Measurements from ENCODE around the gene RASAL2. TPM values are rescaled to one million over a fixed set of nuclear protein-coding genes. Genes with fewer than 3 reads are reported as not detected.
A peak's percentile ranks its signal among the peaks of the same experiment; 100 is the strongest.

Gene RASAL2
- total RNA-seq, 1 experiment from 2014 or later: not detected

DNA sequence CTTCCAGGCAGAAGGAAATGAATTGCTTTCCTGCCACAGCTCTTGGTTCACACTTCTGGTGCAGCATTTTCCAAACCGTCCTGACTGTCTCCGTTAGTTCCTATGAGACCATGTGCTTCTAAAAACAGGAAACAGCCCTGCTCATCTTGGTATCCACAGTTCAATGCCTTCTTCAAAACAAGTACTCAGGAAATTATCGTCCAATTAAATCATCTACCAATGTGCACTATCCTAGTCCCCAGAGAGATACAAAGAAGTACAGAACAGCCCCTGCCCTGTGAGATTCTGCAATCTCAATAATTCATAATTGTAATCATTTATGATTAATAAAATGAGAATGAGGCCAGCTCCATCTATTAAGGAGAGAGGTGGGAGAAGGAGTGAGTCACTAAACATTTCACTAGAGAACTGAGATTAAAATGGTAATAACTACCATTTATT is 391.7 kb downstream of the RASAL2 start:
- Histone ChIP-seq H3K27ac (ENCODE audit: low read length) (no peak overlapping the region), H3K4me2 (ENCODE audit: low read depth, low read length, poor library complexity, severe bottlenecking) (no peak overlapping the region)
- DNase-seq: no peak

DNA sequence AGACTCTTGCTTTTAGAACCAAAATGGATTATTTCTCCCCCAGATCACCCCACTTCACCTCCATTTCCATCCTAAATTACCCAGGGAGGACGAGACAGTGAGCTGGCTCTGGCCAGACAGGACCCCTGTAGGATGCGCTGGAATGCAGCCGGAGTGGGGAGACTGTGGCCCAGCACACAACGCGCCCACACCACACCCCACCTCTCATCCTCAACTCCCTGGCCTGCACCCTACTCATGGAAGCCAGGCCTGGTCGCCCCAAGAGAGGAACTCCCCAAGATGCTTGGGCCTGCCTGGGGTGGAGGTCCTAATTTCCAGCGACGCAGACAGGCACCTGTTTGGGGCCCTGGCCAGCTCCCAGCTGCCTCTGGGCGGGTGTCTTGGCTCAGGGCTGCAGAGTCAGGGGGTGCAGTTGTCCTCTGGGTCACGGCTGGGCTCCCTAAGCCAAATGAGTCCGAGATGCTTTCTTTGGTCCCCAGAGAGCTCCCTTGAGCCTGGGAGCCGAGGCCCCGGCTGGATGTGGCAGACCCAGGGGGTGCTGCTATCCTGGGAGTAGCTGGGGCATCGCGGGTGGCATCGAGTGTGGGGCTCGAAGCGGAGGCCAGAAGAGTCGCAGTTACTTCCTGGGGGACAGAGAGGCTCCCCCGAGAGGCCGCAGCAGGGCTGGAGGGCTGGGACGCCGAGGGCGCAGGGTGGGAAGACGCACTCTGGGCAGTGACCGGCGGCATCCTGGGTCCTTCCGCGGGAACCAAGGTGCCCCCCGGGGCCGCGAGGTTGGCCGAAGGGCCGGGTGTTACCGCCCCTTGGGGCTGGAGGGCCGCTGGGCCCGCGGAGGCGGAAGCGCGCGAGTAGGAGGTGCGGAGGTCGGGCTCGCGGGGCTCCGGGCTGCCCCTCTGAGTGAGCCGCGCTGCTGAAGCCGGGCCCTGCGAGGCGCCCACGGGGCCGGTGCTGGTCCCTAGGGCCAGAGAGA is 392.5 kb downstream of the RASAL2 start:
- no peaks in the 10 kb centered on the region for H3K36me3 ChIP-seq (ENCODE audit: insufficient read depth, low read length)
- peak overlapping the region; percentile 33; the same call in 1 of the 2 replicates for H3K4me3 ChIP-seq (ENCODE audit: low read length)
- H2AFZ ChIP-seq (ENCODE audit: low read length): peak overlapping the region; percentile 44; the same call in 1 of the 2 replicates
- peak overlapping the region; percentile 51 for H3K9ac ChIP-seq (ENCODE audit: low read length)
- H3K9me3 ChIP-seq (ENCODE audit: low read length): no peaks in the 10 kb centered on the region
- no peaks in the 10 kb centered on the region for H3K27me3 ChIP-seq (ENCODE audit: low read length)
- no peak overlapping the region for H3K27ac ChIP-seq (ENCODE audit: low read length)
- DNase-seq: no peak
- no peaks in the 10 kb centered on the region for H4K20me1 ChIP-seq (ENCODE audit: insufficient read depth, low read depth, low read length)
- H3K4me2 ChIP-seq (ENCODE audit: low read depth, low read length, poor library complexity, severe bottlenecking): peak overlapping the region; percentile 42
- peaks cover 9% of the 10 kb centered on the region for H3K4me1 ChIP-seq (ENCODE audit: low read length)
- no peaks in the 10 kb centered on the region for H3K9me2 ChIP-seq (replicated peaks; ENCODE audit: insufficient read depth, low read length)
- H3K79me2 ChIP-seq (ENCODE audit: low read length): no peaks in the 10 kb centered on the region

More for the DNA sequence above, 391.7 kb downstream of the RASAL2 start:
- no peak overlapping the region for H3K4me3 ChIP-seq (ENCODE audit: low read length)
- H3K27me3 ChIP-seq (ENCODE audit: low read length): no peaks in the 10 kb centered on the region
- no peaks in the 10 kb centered on the region for H3K36me3 ChIP-seq (ENCODE audit: insufficient read depth, low read length)
- no peaks in the 10 kb centered on the region for H3K9me3 ChIP-seq (ENCODE audit: low read length)
- peaks cover 9% of the 10 kb centered on the region for H3K4me1 ChIP-seq (ENCODE audit: low read length)
- H3K9ac ChIP-seq (ENCODE audit: low read length): no peak overlapping the region
- no peak overlapping the region for H2AFZ ChIP-seq (ENCODE audit: low read length)
- H3K9me2 ChIP-seq (replicated peaks; ENCODE audit: insufficient read depth, low read length): no peaks in the 10 kb centered on the region
- H3K79me2 ChIP-seq (ENCODE audit: low read length): no peaks in the 10 kb centered on the region
- H4K20me1 ChIP-seq (ENCODE audit: insufficient read depth, low read depth, low read length): no peaks in the 10 kb centered on the region

DNA sequence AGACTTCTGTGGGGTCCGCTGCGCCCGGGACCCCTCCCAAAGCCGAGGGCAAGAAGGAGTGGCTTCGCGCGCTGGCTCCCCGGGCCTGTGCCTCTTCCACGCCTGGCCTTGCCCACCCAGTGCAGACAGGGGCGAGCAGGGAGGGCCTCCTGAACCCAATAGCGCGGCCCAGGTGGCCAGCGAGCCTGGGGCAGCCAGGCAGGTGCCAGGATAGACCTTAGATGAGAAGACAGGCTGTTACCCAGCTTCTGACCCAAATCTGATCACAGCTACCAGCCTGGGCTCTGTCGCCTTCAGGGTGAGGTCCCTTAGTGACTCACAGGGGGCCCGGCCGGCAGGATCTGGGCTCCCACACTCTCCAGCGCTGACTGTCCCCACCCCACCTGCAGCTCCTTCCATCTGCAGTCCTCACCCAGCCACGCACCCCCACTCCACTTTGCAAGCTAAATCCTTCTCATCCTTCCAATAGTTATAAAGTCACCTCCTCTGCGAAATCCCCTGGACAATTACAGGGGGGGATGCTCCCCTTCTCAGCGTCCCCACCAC is 393.2 kb downstream of the RASAL2 start:
- no peaks in the 10 kb centered on the region for H4K20me1 ChIP-seq (ENCODE audit: insufficient read depth, low read depth, low read length)
- no peaks in the 10 kb centered on the region for H3K27me3 ChIP-seq (ENCODE audit: low read length)
- H3K4me1 ChIP-seq (ENCODE audit: low read length): peaks cover 9% of the 10 kb centered on the region
- no peaks in the 10 kb centered on the region for H3K36me3 ChIP-seq (ENCODE audit: insufficient read depth, low read length)
- H2AFZ ChIP-seq (ENCODE audit: low read length): peak overlapping the region; percentile 44; the same call in 1 of the 2 replicates
- no peak for DNase-seq
- H3K9ac ChIP-seq (ENCODE audit: low read length): peak overlapping the region; percentile 51
- H3K9me3 ChIP-seq (ENCODE audit: low read length): no peaks in the 10 kb centered on the region
- no peaks in the 10 kb centered on the region for H3K9me2 ChIP-seq (replicated peaks; ENCODE audit: insufficient read depth, low read length)
- no peak overlapping the region for H3K27ac ChIP-seq (ENCODE audit: low read length)
- peak overlapping the region; percentile 42 for H3K4me2 ChIP-seq (ENCODE audit: low read depth, low read length, poor library complexity, severe bottlenecking)
- no peaks in the 10 kb centered on the region for H3K79me2 ChIP-seq (ENCODE audit: low read length)
- peak overlapping the region; percentile 33; the same call in 1 of the 2 replicates for H3K4me3 ChIP-seq (ENCODE audit: low read length)

DNA sequence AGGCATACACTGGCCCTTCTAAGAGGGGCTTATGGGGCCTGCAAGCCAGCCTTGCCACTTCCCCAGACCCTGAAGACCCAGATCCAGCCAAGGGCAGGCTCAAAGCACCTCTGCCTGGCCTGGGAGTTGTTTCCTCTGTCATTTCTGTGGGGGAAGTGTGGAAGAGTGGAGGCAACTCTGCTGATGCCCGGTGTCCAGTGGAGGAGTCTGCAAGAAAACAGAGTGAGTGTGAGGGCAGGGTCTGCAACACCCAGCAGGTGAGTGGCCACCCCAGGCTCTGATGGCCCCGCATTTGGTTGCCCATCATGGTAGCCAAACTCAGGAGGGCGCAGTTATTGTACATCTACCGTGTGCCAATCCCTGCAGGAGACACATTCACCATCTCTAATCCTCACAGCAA is 394.5 kb downstream of the RASAL2 start:
- Histone ChIP-seq H3K27ac (ENCODE audit: low read length) (no peak overlapping the region), H2AFZ (ENCODE audit: low read length) (no peak overlapping the region), H3K36me3 (ENCODE audit: insufficient read depth, low read length) (no peaks in the 10 kb centered on the region), H4K20me1 (ENCODE audit: insufficient read depth, low read depth, low read length) (no peaks in the 10 kb centered on the region), H3K4me3 (ENCODE audit: low read length) (no peak overlapping the region), H3K79me2 (ENCODE audit: low read length) (no peaks in the 10 kb centered on the region), H3K4me1 (ENCODE audit: low read length) (peaks cover 9% of the 10 kb centered on the region), H3K4me2 (ENCODE audit: low read depth, low read length, poor library complexity, severe bottlenecking) (no peak overlapping the region), H3K9ac (ENCODE audit: low read length) (no peak overlapping the region), H3K9me3 (ENCODE audit: low read length) (no peaks in the 10 kb centered on the region), H3K9me2 (replicated peaks; ENCODE audit: insufficient read depth, low read length) (no peaks in the 10 kb centered on the region), H3K27me3 (ENCODE audit: low read length) (no peaks in the 10 kb centered on the region)
- no peak for DNase-seq

DNA sequence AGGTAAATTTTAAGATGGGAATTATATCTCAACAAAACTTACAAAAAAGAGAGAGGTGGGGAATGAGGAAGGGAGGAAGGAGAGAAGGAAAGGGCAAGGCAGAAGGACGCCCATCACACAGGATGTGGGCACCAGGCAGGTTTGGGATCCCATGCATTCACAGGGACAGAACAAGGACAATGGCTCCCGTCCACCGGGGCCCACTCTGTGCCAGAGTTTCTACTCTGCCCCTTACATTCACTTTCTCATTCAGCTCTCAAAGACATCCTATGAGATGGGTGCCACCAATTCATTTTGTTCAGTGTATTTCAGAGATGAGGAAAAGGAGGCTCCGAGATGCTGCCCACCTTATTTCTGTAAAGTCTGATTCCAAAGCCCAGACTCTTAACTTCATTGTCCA is 395.5 kb downstream of the RASAL2 start:
- no peaks in the 10 kb centered on the region for H3K9me3 ChIP-seq (ENCODE audit: low read length)
- no peak overlapping the region for H2AFZ ChIP-seq (ENCODE audit: low read length)
- DNase-seq: no peak

DNA sequence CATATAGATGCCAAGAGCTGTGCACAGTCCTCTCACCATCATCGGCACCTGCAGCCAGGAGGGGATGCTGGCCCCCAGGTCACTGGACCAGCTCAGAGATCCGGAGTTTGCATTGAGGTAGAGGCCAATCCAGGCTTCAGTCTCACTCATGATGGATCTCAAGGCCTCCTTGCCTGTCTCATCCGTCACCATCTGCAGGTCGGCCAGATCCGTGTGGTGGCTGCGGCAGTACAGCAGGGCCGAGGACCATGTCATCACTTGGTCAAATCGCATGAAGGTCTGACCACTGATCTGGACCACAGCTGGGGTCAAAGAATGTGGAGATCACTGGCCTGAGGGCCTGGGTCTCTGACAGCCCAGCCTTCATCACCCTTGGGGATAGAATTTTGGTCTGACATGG is 396.2 kb downstream of the RASAL2 start:
- H3K9me3 ChIP-seq (ENCODE audit: low read length): no peaks in the 10 kb centered on the region
- H3K9me2 ChIP-seq (replicated peaks; ENCODE audit: insufficient read depth, low read length): no peaks in the 10 kb centered on the region
- no peaks in the 10 kb centered on the region for H4K20me1 ChIP-seq (ENCODE audit: insufficient read depth, low read depth, low read length)
- peaks cover 9% of the 10 kb centered on the region for H3K4me1 ChIP-seq (ENCODE audit: low read length)
- no peak for DNase-seq
- H3K4me2 ChIP-seq (ENCODE audit: low read depth, low read length, poor library complexity, severe bottlenecking): no peak overlapping the region
- no peaks in the 10 kb centered on the region for H3K36me3 ChIP-seq (ENCODE audit: insufficient read depth, low read length)
- no peaks in the 10 kb centered on the region for H3K79me2 ChIP-seq (ENCODE audit: low read length)
- H3K4me3 ChIP-seq (ENCODE audit: low read length): no peak overlapping the region
- no peak overlapping the region for H3K27ac ChIP-seq (ENCODE audit: low read length)
- H3K9ac ChIP-seq (ENCODE audit: low read length): no peak overlapping the region
- no peak overlapping the region for H2AFZ ChIP-seq (ENCODE audit: low read length)
- H3K27me3 ChIP-seq (ENCODE audit: low read length): no peaks in the 10 kb centered on the region

More for the DNA sequence above, 395.5 kb downstream of the RASAL2 start:
- H3K4me3 ChIP-seq (ENCODE audit: low read length): no peak overlapping the region
- no peak overlapping the region for H3K9ac ChIP-seq (ENCODE audit: low read length)
- no peaks in the 10 kb centered on the region for H4K20me1 ChIP-seq (ENCODE audit: insufficient read depth, low read depth, low read length)
- no peaks in the 10 kb centered on the region for H3K79me2 ChIP-seq (ENCODE audit: low read length)
- H3K4me1 ChIP-seq (ENCODE audit: low read length): peaks cover 9% of the 10 kb centered on the region
- no peaks in the 10 kb centered on the region for H3K27me3 ChIP-seq (ENCODE audit: low read length)
- H3K36me3 ChIP-seq (ENCODE audit: insufficient read depth, low read length): no peaks in the 10 kb centered on the region
- no peak overlapping the region for H3K27ac ChIP-seq (ENCODE audit: low read length)
- no peak overlapping the region for H3K4me2 ChIP-seq (ENCODE audit: low read depth, low read length, poor library complexity, severe bottlenecking)
- no peaks in the 10 kb centered on the region for H3K9me2 ChIP-seq (replicated peaks; ENCODE audit: insufficient read depth, low read length)

DNA sequence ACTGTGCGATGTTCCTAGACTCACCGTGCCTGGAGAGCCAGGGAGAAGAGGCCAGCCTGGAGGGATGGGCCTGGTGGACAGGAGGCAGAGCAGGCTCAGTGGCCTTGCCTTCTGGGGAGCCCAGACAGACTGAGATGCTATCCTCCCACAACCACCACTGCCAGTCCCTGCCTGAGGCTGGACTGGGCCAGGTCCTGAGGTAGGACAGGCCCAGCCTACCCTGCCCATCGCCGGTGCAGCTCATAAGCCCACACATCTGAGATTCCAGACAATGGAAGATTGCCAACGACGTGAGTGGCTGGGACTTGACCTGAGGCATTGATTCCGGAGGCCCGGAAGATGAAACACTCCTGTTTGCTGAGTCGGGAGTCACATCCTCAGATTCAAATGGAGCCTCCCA is 397.1 kb downstream of the RASAL2 start:
- Histone ChIP-seq H3K4me2 (ENCODE audit: low read depth, low read length, poor library complexity, severe bottlenecking) (no peak overlapping the region), H3K27me3 (ENCODE audit: low read length) (no peaks in the 10 kb centered on the region), H3K9me2 (replicated peaks; ENCODE audit: insufficient read depth, low read length) (no peaks in the 10 kb centered on the region), H4K20me1 (ENCODE audit: insufficient read depth, low read depth, low read length) (no peaks in the 10 kb centered on the region), H3K9ac (ENCODE audit: low read length) (no peak overlapping the region), H3K79me2 (ENCODE audit: low read length) (no peaks in the 10 kb centered on the region), H3K4me3 (ENCODE audit: low read length) (no peak overlapping the region), H3K9me3 (ENCODE audit: low read length) (no peaks in the 10 kb centered on the region), H3K4me1 (ENCODE audit: low read length) (peaks cover 9% of the 10 kb centered on the region), H3K36me3 (ENCODE audit: insufficient read depth, low read length) (no peaks in the 10 kb centered on the region), H3K27ac (ENCODE audit: low read length) (no peak overlapping the region), H2AFZ (ENCODE audit: low read length) (no peak overlapping the region)
- no peak for DNase-seq

DNA sequence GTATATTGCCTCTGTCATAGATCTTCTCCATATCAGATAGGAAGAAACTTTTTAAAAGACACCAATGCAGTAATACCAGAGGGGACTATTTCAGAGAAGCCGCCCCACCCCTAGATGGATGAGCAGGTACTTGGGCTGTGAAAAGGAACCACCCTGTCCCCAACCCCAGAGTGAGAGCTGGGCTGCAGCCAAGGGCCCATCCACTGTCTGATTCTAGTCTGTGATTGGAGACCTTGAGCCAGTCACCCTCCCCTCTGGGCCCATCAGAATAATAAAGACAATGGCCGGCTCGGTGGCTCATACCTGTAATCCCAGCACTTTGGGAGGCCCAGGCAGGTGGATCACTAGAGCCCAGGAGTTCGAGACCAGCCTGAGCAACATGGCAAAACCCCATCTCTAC is 397.8 kb downstream of the RASAL2 start:
- Histone ChIP-seq H3K4me1 (ENCODE audit: low read length) (peaks cover 5% of the 10 kb centered on the region), H3K4me3 (ENCODE audit: low read length) (no peak overlapping the region), H3K36me3 (ENCODE audit: insufficient read depth, low read length) (no peaks in the 10 kb centered on the region), H2AFZ (ENCODE audit: low read length) (no peak overlapping the region), H3K27ac (ENCODE audit: low read length) (no peak overlapping the region), H3K9ac (ENCODE audit: low read length) (no peak overlapping the region), H3K27me3 (ENCODE audit: low read length) (no peaks in the 10 kb centered on the region), H3K4me2 (ENCODE audit: low read depth, low read length, poor library complexity, severe bottlenecking) (no peak overlapping the region), H3K9me2 (replicated peaks; ENCODE audit: insufficient read depth, low read length) (no peaks in the 10 kb centered on the region), H4K20me1 (ENCODE audit: insufficient read depth, low read depth, low read length) (no peaks in the 10 kb centered on the region), H3K9me3 (ENCODE audit: low read length) (no peaks in the 10 kb centered on the region), H3K79me2 (ENCODE audit: low read length) (no peaks in the 10 kb centered on the region)
- DNase-seq: no peak
